Sigmoid colon (tissue), 4 donors: ENCODE results near the gene TEX48.

ENCODE experiments used
- CTCF ChIP-seq, 4 experiments: fragments of 450-650 bp in 3 of 4; fragments of 200-600 bp in 1 of 4; IDR thresholded peaks; one replicate each; pipeline ENCODE4 v1.5.1; 2016 to 2019; ENCODE audit warnings: antibody characterized with exemption in 4 of 4, mild to moderate bottlenecking in 3 of 4, moderate library complexity in 2 of 4
- POLR2A ChIP-seq, 2 donors: fragments of 450-650 bp; IDR thresholded peaks; one replicate each; pipeline ENCODE4 v1.6.1; 2016; ENCODE audit warnings: antibody characterized with exemption in 2 of 2, mild to moderate bottlenecking in 2 of 2, moderate library complexity in 2 of 2
- POLR2AphosphoS5 ChIP-seq, 4 donors: sonication (generic); formaldehyde crosslinking; IDR thresholded peaks; one replicate each; pipeline ENCODE4 v1.6.1; 2017; ENCODE audit warnings: antibody characterized with exemption in 4 of 4

- TF ChIP-seq POLR2A (IDR thresholded peaks at IDR 0.05) (no peak), CTCF (IDR thresholded peaks at IDR 0.05) (no peak), POLR2AphosphoS5 (IDR thresholded peaks at IDR 0.05) (no peak)
Observed at GRCh38 chr9:114709636-114710035, 27.6 kb upstream of the TEX48 start.
